H9 (cell line): ENCODE data around the gene FAM110A. TPM values are rescaled to one million over a fixed set of nuclear protein-coding genes. Genes with fewer than 3 reads are reported as not detected.
A peak's percentile ranks its signal among the peaks of the same experiment; 100 is the strongest.

Source experiments
- DNase-seq: peaks from one replicate; pipeline ENCODE4 v3.0.0-alpha.2; 2017
- H2AFZ ChIP-seq: one replicate; pipeline ENCODE4 v1.6.1; 2013; ENCODE audit warnings: mild to moderate bottlenecking, low read length, control low read depth, moderate library complexity
- H2AK5ac ChIP-seq: 2 replicates; pipeline ENCODE4 v1.6.1; 2013; ENCODE audit warnings: low read length, control low read depth, mixed read lengths; ENCODE audit not compliant: insufficient read length
- H2BK120ac ChIP-seq: one replicate; pipeline ENCODE4 v1.6.1; 2013; ENCODE audit warnings: low read depth, mild to moderate bottlenecking, low read length, control low read depth, inconsistent platforms; ENCODE audit not compliant: poor library complexity, severe bottlenecking
- H2BK12ac ChIP-seq: 2 replicates; pipeline ENCODE4 v1.6.1; 2013; ENCODE audit warnings: low read length, control low read depth, mixed read lengths, low read depth; ENCODE audit not compliant: insufficient read length
- H2BK15ac ChIP-seq: 2 replicates; pipeline ENCODE4 v1.6.1; 2013; ENCODE audit warnings: low read depth, low read length, control low read depth
- H2BK20ac ChIP-seq: one replicate; pipeline ENCODE4 v1.6.1; 2013; ENCODE audit warnings: low read depth, mild to moderate bottlenecking, low read length, control low read depth, inconsistent platforms; ENCODE audit not compliant: poor library complexity, severe bottlenecking
- H2BK5ac ChIP-seq: 2 replicates; pipeline ENCODE4 v1.6.1; 2013; ENCODE audit warnings: low read length, control low read depth, mixed read lengths; ENCODE audit not compliant: insufficient read length
- H3K14ac ChIP-seq: 2 replicates; pipeline ENCODE4 v1.6.1; 2013; ENCODE audit warnings: low read length, control low read depth; ENCODE audit not compliant: insufficient read depth
- H3K18ac ChIP-seq: 2 replicates; pipeline ENCODE4 v1.6.1; 2013; ENCODE audit warnings: low read depth, mild to moderate bottlenecking, mixed read lengths, low read length, control low read depth; ENCODE audit not compliant: insufficient read length
- H3K23ac ChIP-seq: 2 replicates; pipeline ENCODE4 v1.6.1; 2013; ENCODE audit warnings: low read length, control low read depth, mixed read lengths, low read depth; ENCODE audit not compliant: insufficient read length
- H3K23me2 ChIP-seq: 2 replicates; pipeline ENCODE4 v1.6.1; 2013; ENCODE audit warnings: low read depth, mild to moderate bottlenecking, mixed read lengths, low read length, control low read depth; ENCODE audit not compliant: insufficient read length, poor library complexity, severe bottlenecking
- H3K27ac ChIP-seq: 2 replicates; pipeline ENCODE4 v1.5.1; 2013; ENCODE audit warnings: low read length, control low read depth, mixed read lengths, low read depth; ENCODE audit not compliant: insufficient read length
- H3K27me3 ChIP-seq: 2 replicates; pipeline ENCODE4 v1.6.1; 2013; ENCODE audit warnings: low read length, control low read depth, inconsistent platforms; ENCODE audit not compliant: insufficient read depth
- H3K4ac ChIP-seq: 2 replicates; pipeline ENCODE4 v1.6.1; 2013; ENCODE audit warnings: low read depth, mild to moderate bottlenecking, control low read depth, inconsistent platforms, low read length, moderate library complexity
- H3K4me1 ChIP-seq: 2 replicates; pipeline ENCODE4 v1.6.1; 2013; ENCODE audit warnings: low read length, control low read depth, inconsistent platforms; ENCODE audit not compliant: insufficient read depth
- H3K4me2 ChIP-seq: 2 replicates; pipeline ENCODE4 v1.6.1; 2013; ENCODE audit warnings: low read length, control low read depth, mixed read lengths; ENCODE audit not compliant: insufficient read length, insufficient read depth
- H3K56ac ChIP-seq: 2 replicates; pipeline ENCODE4 v1.6.1; 2013; ENCODE audit warnings: low read depth, mild to moderate bottlenecking, mixed read lengths, low read length, control low read depth; ENCODE audit not compliant: insufficient read length
- H3K79me1 ChIP-seq: 2 replicates; pipeline ENCODE4 v1.6.1; 2013; ENCODE audit warnings: low read depth, mild to moderate bottlenecking, moderate library complexity, low read length, control low read depth, inconsistent platforms; ENCODE audit not compliant: insufficient read depth, poor library complexity, severe bottlenecking
- H3K79me2 ChIP-seq: 2 replicates; pipeline ENCODE4 v1.6.1; 2013; ENCODE audit warnings: low read length, control low read depth, inconsistent platforms; ENCODE audit not compliant: insufficient read depth
- H3K9ac ChIP-seq: 2 replicates; pipeline ENCODE4 v1.6.1; 2013; ENCODE audit warnings: low read length, control low read depth, mixed read lengths; ENCODE audit not compliant: insufficient read length; ENCODE audit errors: extremely low read depth
- H3K9me3 ChIP-seq: one replicate; pipeline ENCODE4 v1.6.1; 2013; ENCODE audit warnings: low read depth, low read length, inconsistent platforms; ENCODE audit not compliant: control insufficient read depth
- H3T11ph ChIP-seq: one replicate; pipeline ENCODE4 v1.6.1; 2013; ENCODE audit warnings: mild to moderate bottlenecking, low read length, control low read depth, inconsistent platforms
- H4K20me1 ChIP-seq: one replicate; pipeline ENCODE4 v1.6.1; 2013; ENCODE audit not compliant: control insufficient read depth, insufficient read length, insufficient read depth
- H4K5ac ChIP-seq: 2 replicates; pipeline ENCODE4 v1.6.1; 2013; ENCODE audit warnings: low read depth, mild to moderate bottlenecking, mixed read lengths, low read length, control low read depth; ENCODE audit not compliant: insufficient read length
- H4K8ac ChIP-seq: replicated peaks from 2 replicates; pipeline ENCODE4 v1.6.1; 2013; ENCODE audit warnings: low read length, control low read depth, mixed read lengths, low read depth; ENCODE audit not compliant: insufficient read length
- H4K91ac ChIP-seq: 2 replicates; pipeline ENCODE4 v1.6.1; 2013; ENCODE audit warnings: low read depth, mild to moderate bottlenecking, moderate library complexity, mixed read lengths, low read length, control low read depth; ENCODE audit not compliant: insufficient read length
- H3K27ac Mint-ChIP-seq, 3 experiments: 2 replicates in 2 of 3; 3 replicates in 1 of 3; pipeline ENCODE4 v1.8.0; 2020 to 2021; ENCODE audit warnings: mixed read lengths in 3 of 3, mild to moderate bottlenecking in 1 of 3, moderate library complexity in 1 of 3
- H3K27me3 Mint-ChIP-seq: 2 replicates; pipeline ENCODE4 v1.8.0; 2021; ENCODE audit warnings: low read depth, mild to moderate bottlenecking, moderate library complexity, mixed read lengths
- H3K36me3 Mint-ChIP-seq, 3 experiments: 2 replicates in 2 of 3; 3 replicates in 1 of 3; pipeline ENCODE4 v1.8.0; 2020 to 2021; ENCODE audit warnings: low read depth in 3 of 3, mixed read lengths in 3 of 3; ENCODE audit not compliant: insufficient read depth in 1 of 3
- H3K4me1 Mint-ChIP-seq, 2 experiments: 2 replicates each; pipeline ENCODE4 v1.8.0; 2020; ENCODE audit warnings: mixed read lengths in 2 of 2
- H3K4me3 Mint-ChIP-seq, 2 experiments: 2 replicates in 1 of 2; 3 replicates in 1 of 2; pipeline ENCODE4 v1.8.0; 2020 to 2021; ENCODE audit warnings: mild to moderate bottlenecking in 2 of 2, mixed read lengths in 2 of 2, moderate library complexity in 1 of 2
- H3K9me3 Mint-ChIP-seq, 2 experiments: 2 replicates in 1 of 2; 3 replicates in 1 of 2; pipeline ENCODE4 v1.8.0; 2020; ENCODE audit warnings: mild to moderate bottlenecking in 2 of 2, mixed read lengths in 2 of 2, moderate library complexity in 1 of 2
- WGBS: extraction: QIAGEN DNeasy Blood & Tissue Kit; methylation state at CpG from one replicate; pipeline ENCODE4 v1.1.7; 2013; ENCODE audit warnings: missing lambda C conversion rate, low lambda C conversion rate, mixed read lengths; ENCODE audit not compliant: insufficient read length; ENCODE audit errors: extremely low coverage; 5-methylcytosine and 5-hydroxymethylcytosine counted together
- total RNA-seq: library from RNA; stranded (reverse); gene quantifications from 2 replicates; pipeline ENCODE4 v1.2.1, GENCODE V29; 2021
- TF ChIP-seq, protein P1 (sequence below): fragments of 200-600 bp; sonication (generic); conservative IDR thresholded peaks from 3 replicates; pipeline ENCODE4 v1.8.0; 2021; ENCODE audit warnings: antibody characterized with exemption, mild to moderate bottlenecking

Gene FAM110A
- total RNA-seq, 1 experiment from 2014 or later, result 10.3 TPM

DNA sequence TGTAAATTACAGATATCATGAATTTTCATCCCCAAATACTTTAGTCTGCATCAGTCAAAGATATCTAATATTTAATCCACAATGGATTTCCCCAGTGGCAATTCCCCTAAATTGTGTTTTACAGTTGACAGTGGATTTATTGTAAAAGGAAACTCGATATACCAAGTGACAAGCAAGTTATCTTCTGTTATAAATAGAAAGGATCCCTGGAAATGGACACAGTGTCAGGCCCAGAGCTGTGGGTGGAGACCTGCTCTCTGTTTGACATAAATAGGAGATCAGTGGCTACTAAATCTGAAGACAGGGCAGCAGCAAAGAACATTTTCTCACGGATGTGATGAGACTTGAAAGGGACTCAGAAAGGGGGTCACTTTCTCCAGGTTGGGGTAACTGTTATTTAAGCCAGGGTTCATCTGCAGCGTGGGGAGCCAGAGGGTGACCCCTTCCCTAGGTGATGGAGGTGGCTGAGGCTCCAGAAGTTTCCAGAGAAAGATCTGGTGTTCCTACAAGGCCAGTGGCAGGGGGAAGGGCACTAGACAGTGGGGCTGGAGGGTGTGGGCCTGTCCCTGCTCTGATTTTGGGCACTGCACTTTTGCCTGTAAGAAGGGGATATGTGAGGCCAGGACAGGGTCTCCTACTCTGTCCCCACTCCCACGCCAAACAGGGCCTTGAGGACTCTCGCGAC lies 12.3 kb upstream of the FAM110A start:
- H2BK20ac ChIP-seq, result no peak overlapping the region
- H3K18ac ChIP-seq, result no peak overlapping the region
- H2BK120ac ChIP-seq, result no peak overlapping the region
- no peaks in the 10 kb centered on the region for H3K23me2 ChIP-seq
- Mint-ChIP-seq H3K4me3 (no peak overlapping the region), H3K9me3 (peaks cover 5 to 12% of the 10 kb centered on the region in 2 experiments; a peak in 4 of 5 replicates), H3K27me3 (peaks cover 2% of the 10 kb centered on the region), H3K27ac (peak overlapping the region in 1 of 3 experiments; percentile 18; a peak in 1 of 7 replicates), H3K36me3 (peaks cover 0 to 4% (median 0%) of the 10 kb centered on the region in 3 experiments; a peak in 2 of 7 replicates), H3K4me1 (peaks cover 4 to 14% of the 10 kb centered on the region in 2 experiments)
- H4K8ac ChIP-seq, result no peak overlapping the region
- H2BK15ac ChIP-seq, result no peak overlapping the region
- no peak overlapping the region for H2AK5ac ChIP-seq
- no peak overlapping the region for H4K5ac ChIP-seq
- H3K4ac ChIP-seq, result no peak overlapping the region
- H3K79me2 ChIP-seq, result no peaks in the 10 kb centered on the region
- no peak overlapping the region for H2BK12ac ChIP-seq
- H3K56ac ChIP-seq, result no peak overlapping the region
- TF ChIP-seq, protein P1, sequence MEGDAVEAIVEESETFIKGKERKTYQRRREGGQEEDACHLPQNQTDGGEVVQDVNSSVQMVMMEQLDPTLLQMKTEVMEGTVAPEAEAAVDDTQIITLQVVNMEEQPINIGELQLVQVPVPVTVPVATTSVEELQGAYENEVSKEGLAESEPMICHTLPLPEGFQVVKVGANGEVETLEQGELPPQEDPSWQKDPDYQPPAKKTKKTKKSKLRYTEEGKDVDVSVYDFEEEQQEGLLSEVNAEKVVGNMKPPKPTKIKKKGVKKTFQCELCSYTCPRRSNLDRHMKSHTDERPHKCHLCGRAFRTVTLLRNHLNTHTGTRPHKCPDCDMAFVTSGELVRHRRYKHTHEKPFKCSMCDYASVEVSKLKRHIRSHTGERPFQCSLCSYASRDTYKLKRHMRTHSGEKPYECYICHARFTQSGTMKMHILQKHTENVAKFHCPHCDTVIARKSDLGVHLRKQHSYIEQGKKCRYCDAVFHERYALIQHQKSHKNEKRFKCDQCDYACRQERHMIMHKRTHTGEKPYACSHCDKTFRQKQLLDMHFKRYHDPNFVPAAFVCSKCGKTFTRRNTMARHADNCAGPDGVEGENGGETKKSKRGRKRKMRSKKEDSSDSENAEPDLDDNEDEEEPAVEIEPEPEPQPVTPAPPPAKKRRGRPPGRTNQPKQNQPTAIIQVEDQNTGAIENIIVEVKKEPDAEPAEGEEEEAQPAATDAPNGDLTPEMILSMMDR, result no peak
- no peaks in the 10 kb centered on the region for H3K9me3 ChIP-seq
- no peak overlapping the region for H3T11ph ChIP-seq
- no peaks in the 10 kb centered on the region for H3K27me3 ChIP-seq
- H4K91ac ChIP-seq, result no peak overlapping the region
- no peak for DNase-seq
- no peak overlapping the region for H2BK5ac ChIP-seq
- no peak overlapping the region for H3K23ac ChIP-seq
- H3K14ac ChIP-seq, result 0 out of 2 replicates have a peak overlapping the region, but pooled peaks have one; percentile 27
- no peaks in the 10 kb centered on the region for H4K20me1 ChIP-seq
- no peaks in the 10 kb centered on the region for H3K79me1 ChIP-seq
- H3K9ac ChIP-seq, result no peak overlapping the region
- no peaks in the 10 kb centered on the region for H3K4me1 ChIP-seq
- H3K4me2 ChIP-seq, result no peak overlapping the region
- no CpG with 5 or more reads among the region's 6 CpGs for WGBS
- no peak overlapping the region for H3K27ac ChIP-seq
- H2AFZ ChIP-seq, result no peak overlapping the region
